ENCODE results near the gene MAVS.

DNA sequence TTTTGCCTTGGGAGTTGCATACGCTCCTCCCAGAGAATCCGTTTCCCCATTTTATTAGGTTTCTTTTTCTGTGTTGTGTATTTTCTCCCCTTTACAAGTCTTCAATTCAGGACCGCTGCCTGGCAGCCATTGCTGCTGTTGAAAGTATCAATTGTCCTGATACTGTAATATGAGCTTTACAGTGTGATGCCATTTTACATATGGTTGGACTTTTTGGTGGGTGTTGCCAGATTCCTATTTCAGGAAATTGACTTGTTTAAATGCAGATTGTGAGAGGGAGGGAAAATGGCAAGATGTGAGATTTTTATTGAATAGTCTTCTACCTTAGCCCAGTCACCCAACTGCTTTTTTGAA lies 43.7 kb downstream of the MAVS start:
- TF ChIP-seq, protein P1, sequence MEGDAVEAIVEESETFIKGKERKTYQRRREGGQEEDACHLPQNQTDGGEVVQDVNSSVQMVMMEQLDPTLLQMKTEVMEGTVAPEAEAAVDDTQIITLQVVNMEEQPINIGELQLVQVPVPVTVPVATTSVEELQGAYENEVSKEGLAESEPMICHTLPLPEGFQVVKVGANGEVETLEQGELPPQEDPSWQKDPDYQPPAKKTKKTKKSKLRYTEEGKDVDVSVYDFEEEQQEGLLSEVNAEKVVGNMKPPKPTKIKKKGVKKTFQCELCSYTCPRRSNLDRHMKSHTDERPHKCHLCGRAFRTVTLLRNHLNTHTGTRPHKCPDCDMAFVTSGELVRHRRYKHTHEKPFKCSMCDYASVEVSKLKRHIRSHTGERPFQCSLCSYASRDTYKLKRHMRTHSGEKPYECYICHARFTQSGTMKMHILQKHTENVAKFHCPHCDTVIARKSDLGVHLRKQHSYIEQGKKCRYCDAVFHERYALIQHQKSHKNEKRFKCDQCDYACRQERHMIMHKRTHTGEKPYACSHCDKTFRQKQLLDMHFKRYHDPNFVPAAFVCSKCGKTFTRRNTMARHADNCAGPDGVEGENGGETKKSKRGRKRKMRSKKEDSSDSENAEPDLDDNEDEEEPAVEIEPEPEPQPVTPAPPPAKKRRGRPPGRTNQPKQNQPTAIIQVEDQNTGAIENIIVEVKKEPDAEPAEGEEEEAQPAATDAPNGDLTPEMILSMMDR (IDR thresholded peaks at IDR 0.05; ENCODE audit: low read depth, low read length): no peak
- no peak for TF ChIP-seq EZH2phosphoT487 (IDR thresholded peaks at IDR 0.05; ENCODE audit: low read depth)

Data from OCI-LY3 (cell line).